Glutamatergic neuron (in vitro differentiated cells): ENCODE measurements around the gene SEC24C. TPM values are rescaled to one million over a fixed set of nuclear protein-coding genes. Genes with fewer than 3 reads are reported as not detected.
A peak's percentile ranks its signal among the peaks of the same experiment; 100 is the strongest.

Source experiments
- DNase-seq: peaks from one replicate; pipeline ENCODE4 v3.0.0; 2022
- H3K27ac Mint-ChIP-seq: one replicate; pipeline ENCODE4 v1.8.0; 2020; ENCODE audit warnings: mild to moderate bottlenecking, mixed read lengths, inconsistent platforms; ENCODE audit not compliant: unreplicated experiment
- H3K27me3 Mint-ChIP-seq: one replicate; pipeline ENCODE4 v1.8.0; 2020; ENCODE audit warnings: mild to moderate bottlenecking, moderate library complexity, mixed read lengths, inconsistent platforms; ENCODE audit not compliant: unreplicated experiment
- H3K36me3 Mint-ChIP-seq: one replicate; pipeline ENCODE4 v1.8.0; 2020; ENCODE audit warnings: mild to moderate bottlenecking, mixed read lengths, inconsistent platforms; ENCODE audit not compliant: unreplicated experiment
- H3K4me1 Mint-ChIP-seq: one replicate; pipeline ENCODE4 v1.8.0; 2020; ENCODE audit warnings: mild to moderate bottlenecking, low read depth, mixed read lengths, inconsistent platforms; ENCODE audit not compliant: unreplicated experiment
- H3K4me3 Mint-ChIP-seq: one replicate; pipeline ENCODE4 v1.8.0; 2020; ENCODE audit warnings: mild to moderate bottlenecking, mixed read lengths, inconsistent platforms; ENCODE audit not compliant: unreplicated experiment
- H3K9me3 Mint-ChIP-seq: one replicate; pipeline ENCODE4 v1.8.0; 2020; ENCODE audit warnings: mild to moderate bottlenecking, moderate library complexity, mixed read lengths, inconsistent platforms; ENCODE audit not compliant: unreplicated experiment
- CTCF ChIP-seq: fragments of 200-600 bp; sonication (generic); IDR thresholded peaks from one replicate; pipeline ENCODE4 v1.5.0; 2021; ENCODE audit not compliant: partially characterized antibody, unreplicated experiment
- total RNA-seq: library from RNA; stranded (reverse); fragmentation: NEBNext Ultra II Directional; extraction: Animal tissue kit (Norgen Biotek cat#: 25700); gene quantifications from one replicate; pipeline ENCODE4 v1.2.1, GENCODE V29; 2021; ENCODE audit not compliant: unreplicated experiment

SEC24C gene
- total RNA-seq, 1 donor from 2014 or later, result 91.1 TPM

- peaks cover 4% of the 10 kb centered on the region for H3K27me3 Mint-ChIP-seq
- DNase-seq, result no peak
- peaks cover 1% of the 10 kb centered on the region for H3K4me1 Mint-ChIP-seq
- peak overlapping the region; percentile 85 for H3K4me3 Mint-ChIP-seq
- no peak for TF ChIP-seq CTCF
- peak overlapping the region; percentile 52 for H3K27ac Mint-ChIP-seq
- peaks cover 5% of the 10 kb centered on the region for H3K36me3 Mint-ChIP-seq
- peaks cover 10% of the 10 kb centered on the region for H3K9me3 Mint-ChIP-seq
Measured at GRCh38 chr10:73810358-73810734, 66.2 kb downstream of the SEC24C start.

- Mint-ChIP-seq H3K9me3 (peaks cover 10% of the 10 kb centered on the region), H3K4me1 (peaks cover 1% of the 10 kb centered on the region), H3K27ac (peak overlapping the region; percentile 52), H3K4me3 (peak overlapping the region; percentile 85), H3K36me3 (peaks cover 5% of the 10 kb centered on the region), H3K27me3 (peaks cover 4% of the 10 kb centered on the region)
- DNase-seq, result peak; percentile 37
- TF ChIP-seq CTCF, result no peak
Measured at GRCh38 chr10:73810735-73811465, 66.7 kb downstream of the SEC24C start.

GRCh38 chr10:73812657-73813056 lies 68.5 kb downstream of the SEC24C start:
- H3K4me1 Mint-ChIP-seq, result peaks cover 1% of the 10 kb centered on the region
- peaks cover 10% of the 10 kb centered on the region for H3K9me3 Mint-ChIP-seq
- H3K27ac Mint-ChIP-seq, result no peak overlapping the region
- DNase-seq, result no peak
- peaks cover 4% of the 10 kb centered on the region for H3K27me3 Mint-ChIP-seq
- TF ChIP-seq CTCF, result no peak
- H3K4me3 Mint-ChIP-seq, result peak overlapping the region; percentile 76
- H3K36me3 Mint-ChIP-seq, result peaks cover 5% of the 10 kb centered on the region

GRCh38 chr10:73813333-73813732 lies 69.2 kb downstream of the SEC24C start:
- Mint-ChIP-seq H3K36me3 (peaks cover 5% of the 10 kb centered on the region), H3K9me3 (peaks cover 10% of the 10 kb centered on the region), H3K4me3 (no peak overlapping the region), H3K4me1 (peaks cover 1% of the 10 kb centered on the region), H3K27ac (no peak overlapping the region), H3K27me3 (peaks cover 4% of the 10 kb centered on the region)
- DNase-seq, result no peak
- no peak for TF ChIP-seq CTCF

- H3K4me3 Mint-ChIP-seq, result no peak overlapping the region
- H3K27ac Mint-ChIP-seq, result no peak overlapping the region
- no peak for TF ChIP-seq CTCF
- H3K27me3 Mint-ChIP-seq, result peaks cover 6% of the 10 kb centered on the region
- peaks cover 10% of the 10 kb centered on the region for H3K9me3 Mint-ChIP-seq
- no peaks in the 10 kb centered on the region for H3K36me3 Mint-ChIP-seq
- peaks cover 6% of the 10 kb centered on the region for H3K4me1 Mint-ChIP-seq
- DNase-seq, result no peak
Measured at GRCh38 chr10:73814276-73814895, 70.2 kb downstream of the SEC24C start.
